Neural progenitor cell (in vitro differentiated cells): ENCODE data around the gene IGFL4.

Experiments used
- EZH2 ChIP-seq: fragments of 200-600 bp; sonication (generic); IDR thresholded peaks from 2 replicates; pipeline ENCODE4 v1.6.1; 2017; ENCODE audit warnings: antibody characterized with exemption, mild to moderate bottlenecking, moderate library complexity
- TF ChIP-seq, protein P1 (sequence below): fragments of 200-600 bp; sonication (generic); IDR thresholded peaks from 2 replicates; pipeline ENCODE4 v1.5.1; 2017; ENCODE audit warnings: antibody characterized with exemption, mild to moderate bottlenecking

DNA sequence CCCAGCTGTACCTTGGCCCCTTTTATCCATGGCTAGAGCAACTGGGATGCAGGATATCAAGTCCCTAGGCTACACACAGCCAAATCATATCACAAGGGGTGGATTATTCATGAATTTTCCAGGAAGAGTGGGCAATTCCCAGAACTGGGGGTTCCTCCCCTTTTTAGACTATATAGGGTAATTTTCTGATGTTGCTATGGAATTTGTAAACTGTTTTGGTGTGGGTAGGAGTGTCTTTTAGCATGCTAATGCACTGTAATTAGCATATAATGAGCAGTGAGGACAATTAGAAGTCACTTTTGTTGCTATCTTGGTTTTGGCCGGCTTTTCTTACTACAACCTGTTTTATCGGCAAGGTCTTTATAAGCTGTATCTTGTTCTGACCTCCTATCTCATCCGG, 18.0 kb upstream of the IGFL4 start:
- TF ChIP-seq, protein P1, sequence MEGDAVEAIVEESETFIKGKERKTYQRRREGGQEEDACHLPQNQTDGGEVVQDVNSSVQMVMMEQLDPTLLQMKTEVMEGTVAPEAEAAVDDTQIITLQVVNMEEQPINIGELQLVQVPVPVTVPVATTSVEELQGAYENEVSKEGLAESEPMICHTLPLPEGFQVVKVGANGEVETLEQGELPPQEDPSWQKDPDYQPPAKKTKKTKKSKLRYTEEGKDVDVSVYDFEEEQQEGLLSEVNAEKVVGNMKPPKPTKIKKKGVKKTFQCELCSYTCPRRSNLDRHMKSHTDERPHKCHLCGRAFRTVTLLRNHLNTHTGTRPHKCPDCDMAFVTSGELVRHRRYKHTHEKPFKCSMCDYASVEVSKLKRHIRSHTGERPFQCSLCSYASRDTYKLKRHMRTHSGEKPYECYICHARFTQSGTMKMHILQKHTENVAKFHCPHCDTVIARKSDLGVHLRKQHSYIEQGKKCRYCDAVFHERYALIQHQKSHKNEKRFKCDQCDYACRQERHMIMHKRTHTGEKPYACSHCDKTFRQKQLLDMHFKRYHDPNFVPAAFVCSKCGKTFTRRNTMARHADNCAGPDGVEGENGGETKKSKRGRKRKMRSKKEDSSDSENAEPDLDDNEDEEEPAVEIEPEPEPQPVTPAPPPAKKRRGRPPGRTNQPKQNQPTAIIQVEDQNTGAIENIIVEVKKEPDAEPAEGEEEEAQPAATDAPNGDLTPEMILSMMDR = no peak
- TF ChIP-seq EZH2 = no peak
